Measurements from ENCODE around the gene ANKRD40.

The ANKRD40 gene

DNA sequence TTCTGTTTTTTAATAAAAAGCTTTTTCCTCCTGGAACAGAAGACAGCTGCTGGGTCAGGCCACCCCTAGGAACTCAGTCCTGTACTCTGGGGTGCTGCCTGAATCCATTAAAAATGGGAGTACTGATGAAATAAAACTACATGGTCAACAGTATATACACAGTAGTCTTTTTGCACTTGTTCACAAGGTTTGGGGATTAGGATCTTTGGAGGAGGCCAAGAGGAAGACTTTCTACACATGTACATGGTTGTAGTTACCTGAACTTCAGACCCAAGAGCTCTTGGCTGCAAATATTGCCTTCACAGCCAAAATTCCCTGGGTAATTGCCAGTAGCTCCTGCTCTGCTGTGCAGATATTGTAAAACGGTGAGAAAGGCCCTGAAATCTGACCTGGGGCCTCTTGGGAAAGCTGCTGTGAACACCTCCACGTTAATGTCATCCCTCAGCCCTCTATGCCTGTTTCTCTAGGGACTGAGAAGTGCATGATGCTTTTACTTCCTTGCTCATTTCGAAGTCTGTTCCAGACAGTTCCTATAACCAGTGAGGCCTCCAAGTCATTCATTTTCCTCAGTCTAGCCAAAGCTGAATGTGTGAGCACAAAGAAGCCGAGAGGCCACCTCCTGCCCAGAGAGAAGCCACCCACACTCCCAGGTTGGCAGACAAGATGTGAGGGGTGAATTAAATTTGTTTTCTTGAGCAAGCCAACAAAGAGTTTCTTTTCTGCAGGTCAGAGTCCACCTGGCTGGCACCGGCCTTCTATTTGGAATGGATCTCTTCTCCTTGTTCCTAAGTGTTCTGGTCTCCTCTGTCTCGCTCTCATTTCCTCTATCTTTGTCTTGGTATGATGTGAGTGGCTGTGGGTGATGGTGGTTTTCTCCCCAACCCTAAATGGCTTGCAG is 15.9 kb downstream of the ANKRD40 start:
- H3K9ac ChIP-seq (ENCODE audit: low read length) = no peak overlapping the region
- H3K4me2 ChIP-seq (ENCODE audit: low read depth, low read length) = no peak overlapping the region
- H3K27ac ChIP-seq (ENCODE audit: low read length) = no peak overlapping the region

GRCh38 chr17:50690887-50691549 is 16.7 kb downstream of the ANKRD40 start:
- no peak for DNase-seq
- no peaks in the 10 kb centered on the region for H3K27me3 ChIP-seq (replicated peaks; ENCODE audit: insufficient read depth, low read length)
- peaks cover 17% of the 10 kb centered on the region for H3K4me1 ChIP-seq (ENCODE audit: low read length)
- H3K4me2 ChIP-seq (ENCODE audit: low read depth, low read length) = no peak overlapping the region
- H3K9me2 ChIP-seq (replicated peaks; ENCODE audit: insufficient read depth, low read length) = no peaks in the 10 kb centered on the region
- peaks cover 9% of the 10 kb centered on the region for H3F3A ChIP-seq (ENCODE audit: insufficient read depth, low read length)
- TF ChIP-seq EZH2 (optimal IDR thresholded peaks at IDR 0.05; ENCODE audit: low read depth, low read length) (no peak), EZH2phosphoT487 (IDR thresholded peaks at IDR 0.05; ENCODE audit: low read length) (no peak)
- TF ChIP-seq, protein P1, sequence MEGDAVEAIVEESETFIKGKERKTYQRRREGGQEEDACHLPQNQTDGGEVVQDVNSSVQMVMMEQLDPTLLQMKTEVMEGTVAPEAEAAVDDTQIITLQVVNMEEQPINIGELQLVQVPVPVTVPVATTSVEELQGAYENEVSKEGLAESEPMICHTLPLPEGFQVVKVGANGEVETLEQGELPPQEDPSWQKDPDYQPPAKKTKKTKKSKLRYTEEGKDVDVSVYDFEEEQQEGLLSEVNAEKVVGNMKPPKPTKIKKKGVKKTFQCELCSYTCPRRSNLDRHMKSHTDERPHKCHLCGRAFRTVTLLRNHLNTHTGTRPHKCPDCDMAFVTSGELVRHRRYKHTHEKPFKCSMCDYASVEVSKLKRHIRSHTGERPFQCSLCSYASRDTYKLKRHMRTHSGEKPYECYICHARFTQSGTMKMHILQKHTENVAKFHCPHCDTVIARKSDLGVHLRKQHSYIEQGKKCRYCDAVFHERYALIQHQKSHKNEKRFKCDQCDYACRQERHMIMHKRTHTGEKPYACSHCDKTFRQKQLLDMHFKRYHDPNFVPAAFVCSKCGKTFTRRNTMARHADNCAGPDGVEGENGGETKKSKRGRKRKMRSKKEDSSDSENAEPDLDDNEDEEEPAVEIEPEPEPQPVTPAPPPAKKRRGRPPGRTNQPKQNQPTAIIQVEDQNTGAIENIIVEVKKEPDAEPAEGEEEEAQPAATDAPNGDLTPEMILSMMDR (IDR thresholded peaks at IDR 0.05; ENCODE audit: low read length) = no peak
- H2AFZ ChIP-seq (ENCODE audit: low read length) = no peak overlapping the region
- H3K36me3 ChIP-seq (replicated peaks; ENCODE audit: insufficient read depth, low read length) = peaks cover 15% of the 10 kb centered on the region
- H3K27ac ChIP-seq (ENCODE audit: low read length) = no peak overlapping the region
- H3K9me3 ChIP-seq (replicated peaks; ENCODE audit: insufficient read depth, low read length) = no peaks in the 10 kb centered on the region
- no peak overlapping the region for H3K9ac ChIP-seq (ENCODE audit: low read length)
- peaks cover 14% of the 10 kb centered on the region for H3K79me2 ChIP-seq (ENCODE audit: low read length)
- H4K20me1 ChIP-seq (ENCODE audit: insufficient read depth, low read length) = no peaks in the 10 kb centered on the region
- H3K4me3 ChIP-seq (ENCODE audit: low read length) = no peak overlapping the region

More for the DNA sequence above, 15.9 kb downstream of the ANKRD40 start:
- Histone ChIP-seq H3K4me3 (ENCODE audit: low read length) (no peak overlapping the region), H3K79me2 (ENCODE audit: low read length) (peaks cover 14% of the 10 kb centered on the region), H3F3A (ENCODE audit: insufficient read depth, low read length) (peaks cover 17% of the 10 kb centered on the region), H3K9me2 (replicated peaks; ENCODE audit: insufficient read depth, low read length) (no peaks in the 10 kb centered on the region), H3K9me3 (replicated peaks; ENCODE audit: insufficient read depth, low read length) (no peaks in the 10 kb centered on the region), H2AFZ (ENCODE audit: low read length) (no peak overlapping the region), H3K27me3 (replicated peaks; ENCODE audit: insufficient read depth, low read length) (no peaks in the 10 kb centered on the region), H3K4me1 (ENCODE audit: low read length) (peaks cover 23% of the 10 kb centered on the region), H3K36me3 (replicated peaks; ENCODE audit: insufficient read depth, low read length) (peaks cover 15% of the 10 kb centered on the region), H4K20me1 (ENCODE audit: insufficient read depth, low read length) (no peaks in the 10 kb centered on the region)
- TF ChIP-seq EZH2phosphoT487 (IDR thresholded peaks at IDR 0.05; ENCODE audit: low read length) = no peak
- no peak for TF ChIP-seq EZH2 (optimal IDR thresholded peaks at IDR 0.05; ENCODE audit: low read depth, low read length)
- TF ChIP-seq, protein P1 (IDR thresholded peaks at IDR 0.05; ENCODE audit: low read length) = no peak
- no peak for DNase-seq

- Histone ChIP-seq H3K9me3 (replicated peaks; ENCODE audit: insufficient read depth, low read length) (no peaks in the 10 kb centered on the region), H3K4me1 (ENCODE audit: low read length) (peaks cover 9% of the 10 kb centered on the region), H3K9ac (ENCODE audit: low read length) (no peak overlapping the region), H3K4me3 (ENCODE audit: low read length) (no peak overlapping the region), H2AFZ (ENCODE audit: low read length) (no peak overlapping the region), H3K9me2 (replicated peaks; ENCODE audit: insufficient read depth, low read length) (no peaks in the 10 kb centered on the region), H3K4me2 (ENCODE audit: low read depth, low read length) (no peak overlapping the region), H3K27me3 (replicated peaks; ENCODE audit: insufficient read depth, low read length) (no peaks in the 10 kb centered on the region), H3K36me3 (replicated peaks; ENCODE audit: insufficient read depth, low read length) (peaks cover 12% of the 10 kb centered on the region), H4K20me1 (ENCODE audit: insufficient read depth, low read length) (no peaks in the 10 kb centered on the region), H3K79me2 (ENCODE audit: low read length) (peaks cover 9% of the 10 kb centered on the region), H3F3A (ENCODE audit: insufficient read depth, low read length) (peaks cover 1% of the 10 kb centered on the region), H3K27ac (ENCODE audit: low read length) (no peak overlapping the region)
- TF ChIP-seq, protein P1 (IDR thresholded peaks at IDR 0.05; ENCODE audit: low read length) = no peak
- TF ChIP-seq EZH2 (optimal IDR thresholded peaks at IDR 0.05; ENCODE audit: low read depth, low read length) = no peak
- TF ChIP-seq EZH2phosphoT487 (IDR thresholded peaks at IDR 0.05; ENCODE audit: low read length) = no peak
- no peak for DNase-seq
Observed at GRCh38 chr17:50689956-50690886, 17.5 kb downstream of the ANKRD40 start.

Data from MM.1S (cell line).